GM19467 (cell line): Measurements from ENCODE around the gene GDF10.
A peak's percentile ranks its signal among the peaks of the same experiment; 100 is the strongest.

Source experiments
- ATAC-seq: cut with Tn5 transposase; IDR thresholded peaks from one replicate; pipeline ENCODE4 v1.9.1; 2021; ENCODE audit warnings: mild to moderate bottlenecking, moderate library complexity; ENCODE audit not compliant: unreplicated experiment

Gene GDF10, protein sequence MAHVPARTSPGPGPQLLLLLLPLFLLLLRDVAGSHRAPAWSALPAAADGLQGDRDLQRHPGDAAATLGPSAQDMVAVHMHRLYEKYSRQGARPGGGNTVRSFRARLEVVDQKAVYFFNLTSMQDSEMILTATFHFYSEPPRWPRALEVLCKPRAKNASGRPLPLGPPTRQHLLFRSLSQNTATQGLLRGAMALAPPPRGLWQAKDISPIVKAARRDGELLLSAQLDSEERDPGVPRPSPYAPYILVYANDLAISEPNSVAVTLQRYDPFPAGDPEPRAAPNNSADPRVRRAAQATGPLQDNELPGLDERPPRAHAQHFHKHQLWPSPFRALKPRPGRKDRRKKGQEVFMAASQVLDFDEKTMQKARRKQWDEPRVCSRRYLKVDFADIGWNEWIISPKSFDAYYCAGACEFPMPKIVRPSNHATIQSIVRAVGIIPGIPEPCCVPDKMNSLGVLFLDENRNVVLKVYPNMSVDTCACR

GRCh38 chr10:47299611-47300428 is at the start of gene GDF10:
GDF10 (plus strand) TSS chr10:47300197; CDS start chr10:47300652, 455 bp downstream.
- ATAC-seq: no peak

DNA sequence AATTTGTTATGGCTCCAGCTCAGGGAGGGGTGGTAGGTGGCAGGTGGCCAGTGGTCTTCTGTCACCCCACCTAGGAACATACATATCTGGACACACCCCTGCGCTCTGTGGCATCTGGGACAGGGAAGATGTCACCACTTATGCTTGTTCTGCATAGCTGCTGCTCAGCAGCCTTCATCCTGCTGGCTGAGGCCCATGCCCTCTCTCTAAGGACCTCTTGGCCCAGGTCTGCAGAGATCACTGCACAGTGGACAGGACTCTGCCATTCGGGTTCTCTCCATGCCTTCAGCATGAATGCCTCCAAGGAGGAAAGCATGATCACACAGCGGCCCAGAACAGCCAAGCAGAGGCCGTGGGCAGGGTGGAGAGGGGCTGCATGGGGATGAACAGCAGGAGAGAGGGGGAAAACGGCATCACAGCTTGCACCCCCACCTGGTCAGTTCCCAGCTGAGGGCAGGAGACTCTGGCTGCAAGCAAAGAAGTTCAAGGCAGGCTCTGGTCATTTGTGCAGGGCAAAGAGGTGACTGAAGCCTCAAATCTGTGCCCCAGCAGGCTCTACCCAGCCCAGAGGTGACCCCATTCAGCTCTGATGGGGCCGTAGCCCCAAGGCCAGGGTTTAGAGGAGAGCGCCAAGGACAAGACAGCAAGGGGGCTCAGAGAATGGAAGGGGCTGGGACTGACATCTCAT is 47.8 kb upstream of the GDF10 start:
- ATAC-seq: no peak

DNA sequence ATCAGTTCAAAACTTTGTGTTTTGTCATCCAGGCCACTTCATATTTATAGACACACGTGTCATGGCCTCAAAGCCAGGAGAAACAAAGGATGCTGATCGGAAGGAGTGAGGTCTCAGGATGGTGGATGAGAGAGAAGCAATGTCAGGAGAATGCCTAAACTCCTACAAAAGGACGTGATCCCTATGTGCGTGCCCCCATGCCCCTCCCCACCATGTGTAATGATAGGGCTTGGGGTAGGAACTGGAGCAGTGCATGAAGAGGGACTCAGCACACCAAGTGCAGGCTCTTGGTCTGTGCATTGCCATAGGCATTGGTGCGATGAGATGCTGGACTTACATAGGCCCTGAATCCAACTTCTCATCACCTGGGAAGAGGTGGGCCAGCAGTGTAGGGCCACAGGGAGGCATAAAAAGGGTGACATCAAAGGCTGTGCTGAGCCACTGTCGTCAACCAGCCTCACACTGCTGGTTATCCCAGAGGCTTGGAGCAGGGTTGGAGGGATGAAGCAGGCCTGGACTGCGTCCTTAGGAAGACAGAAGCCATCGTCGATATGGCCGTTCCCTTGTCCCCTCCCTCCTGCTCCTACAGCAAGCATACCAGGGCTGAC is 46.9 kb upstream of the GDF10 start:
- ATAC-seq: no peak

DNA sequence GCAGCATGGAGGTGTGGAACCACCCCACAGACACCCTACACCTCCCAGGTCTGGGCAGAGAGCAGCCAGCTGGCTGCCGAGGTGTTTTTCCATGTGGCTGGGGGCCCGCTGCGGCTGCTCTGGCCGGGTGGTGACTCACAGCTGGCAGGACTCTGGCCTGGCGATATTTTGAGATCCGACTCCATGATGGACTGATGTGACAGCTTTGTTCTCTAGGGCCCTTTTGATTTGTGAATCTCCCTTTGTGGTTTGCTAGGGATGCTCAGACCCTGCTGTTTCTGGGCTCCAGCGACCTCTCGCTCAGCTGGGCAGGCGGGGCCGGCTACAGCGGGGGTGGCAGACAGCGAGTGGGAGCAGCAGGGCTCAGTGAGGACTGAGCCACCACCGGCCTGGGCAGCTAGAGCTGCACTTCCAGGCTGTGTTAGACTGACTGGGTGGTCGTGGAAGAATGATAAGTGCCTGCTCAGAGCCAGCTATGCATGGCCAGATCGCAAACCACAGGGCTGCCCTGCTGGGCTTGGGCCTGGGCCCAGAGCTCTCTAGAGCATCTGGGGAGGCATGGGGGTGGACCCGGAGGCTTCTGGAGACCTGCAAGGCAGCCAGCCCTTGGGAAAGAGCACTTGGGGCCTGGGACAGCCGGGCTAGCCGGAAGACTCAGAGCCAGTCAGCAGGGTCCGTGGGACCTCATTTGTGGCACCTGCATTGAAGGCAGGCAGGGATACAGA is 46.2 kb upstream of the GDF10 start:
- no peak for ATAC-seq

- no peak for ATAC-seq
These were observed 45.4 kb upstream of the GDF10 start for GRCh38 chr10:47254611-47255010.

- no peak for ATAC-seq
These were observed 44.8 kb upstream of the GDF10 start for GRCh38 chr10:47255033-47255813.

- ATAC-seq: no peak
These were observed 44.1 kb upstream of the GDF10 start for GRCh38 chr10:47255866-47256265.

DNA sequence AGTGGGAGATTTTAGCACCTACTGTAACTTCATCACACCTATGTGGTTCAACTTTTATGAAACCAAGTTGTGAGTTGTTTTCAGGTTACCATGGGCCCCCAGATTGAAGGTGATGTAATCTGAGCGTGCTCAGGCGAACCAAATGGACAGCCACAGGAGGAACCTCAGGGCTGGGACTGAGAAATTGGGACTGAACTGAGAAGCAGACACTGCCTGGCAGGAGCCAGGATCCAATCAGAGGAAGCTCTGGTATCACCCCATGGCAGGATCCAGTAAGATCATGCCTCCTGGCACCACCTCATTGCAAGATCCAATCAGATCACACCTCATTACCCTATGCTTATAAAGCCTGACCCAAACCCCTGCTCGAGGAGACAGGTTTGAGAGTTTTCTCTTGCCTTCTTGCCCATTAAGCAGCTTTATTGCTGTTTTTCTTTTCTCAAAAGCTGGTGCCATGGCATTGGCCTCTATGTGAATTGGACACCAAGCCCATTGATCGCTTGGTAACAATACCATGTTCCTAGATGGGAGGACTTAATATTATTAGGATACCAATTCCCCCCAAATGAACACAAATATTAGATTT is 43.2 kb upstream of the GDF10 start:
- ATAC-seq: no peak

GRCh38 chr10:47257396-47258120 is 42.4 kb upstream of the GDF10 start:
- no peak for ATAC-seq

DNA sequence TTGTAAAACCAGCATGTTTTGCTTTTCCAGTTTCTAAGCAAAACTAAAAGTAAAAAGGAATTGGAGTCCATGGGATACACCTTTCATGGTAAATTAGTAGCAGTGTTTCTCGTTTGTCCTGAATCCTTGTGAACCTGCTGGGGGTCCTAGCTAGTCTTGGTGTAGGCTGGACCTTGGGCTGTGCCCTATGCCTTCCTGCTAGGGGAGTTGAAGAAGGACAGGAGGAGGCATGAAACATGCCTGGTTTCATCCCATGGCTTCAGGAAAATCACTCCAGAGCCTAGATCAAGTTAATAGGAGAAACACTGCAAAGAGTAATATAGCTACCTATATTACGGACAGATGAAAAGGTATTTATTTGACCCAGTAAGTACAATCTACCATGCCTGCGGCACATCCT is 41.1 kb upstream of the GDF10 start:
- ATAC-seq: no peak

DNA sequence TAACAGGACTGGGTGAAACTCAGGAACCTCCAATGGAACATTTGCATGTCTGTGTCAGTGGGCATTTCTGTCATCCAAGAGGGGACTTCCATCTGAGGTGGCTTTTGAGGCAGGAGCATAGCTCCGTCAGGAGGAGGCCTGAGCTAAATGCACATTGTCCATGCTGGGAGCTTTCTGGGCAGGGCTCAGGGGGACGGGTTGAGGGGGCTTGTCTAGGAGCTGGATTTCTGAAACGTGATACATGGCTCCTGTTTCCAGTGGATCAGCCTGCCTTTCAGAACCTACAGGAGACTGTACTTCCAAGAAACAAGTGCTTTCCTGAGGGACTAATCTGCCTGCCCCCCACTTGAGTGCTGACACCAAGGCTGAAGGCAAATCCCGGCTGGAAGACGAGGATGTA is 40.5 kb upstream of the GDF10 start:
- ATAC-seq: no peak

DNA sequence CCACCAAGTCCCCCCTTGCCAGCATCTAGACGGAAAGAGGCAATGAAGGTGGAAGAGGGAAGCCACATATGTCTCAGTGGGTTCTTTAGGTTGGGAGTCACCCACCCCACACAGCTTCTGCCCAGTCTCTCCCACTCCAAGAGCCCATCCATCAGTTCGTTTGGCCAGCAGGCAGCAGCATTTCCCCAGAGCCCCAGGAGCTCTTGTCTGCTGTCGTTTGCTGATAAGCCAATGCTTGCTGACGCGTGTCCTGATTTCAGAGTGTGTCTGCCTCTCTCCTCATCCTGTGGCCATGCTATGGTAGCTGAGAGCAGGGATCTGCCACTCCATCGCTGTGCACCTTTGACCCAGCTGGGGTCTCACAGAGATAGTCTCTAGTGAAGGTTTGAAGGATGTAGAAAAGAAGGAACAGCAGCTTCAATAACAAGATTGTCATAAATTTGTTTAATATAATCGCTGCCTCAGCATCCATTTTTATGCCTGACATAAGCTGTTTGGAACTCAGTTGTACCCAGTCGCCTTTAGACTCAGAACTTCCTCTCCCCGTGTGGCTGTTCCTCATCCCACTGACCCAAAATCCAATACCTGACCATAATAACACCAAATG is 39.4 kb upstream of the GDF10 start:
- peak; percentile 9 for ATAC-seq

- ATAC-seq: peak; percentile 97
These were observed 38.9 kb upstream of the GDF10 start for GRCh38 chr10:47261121-47261520.

DNA sequence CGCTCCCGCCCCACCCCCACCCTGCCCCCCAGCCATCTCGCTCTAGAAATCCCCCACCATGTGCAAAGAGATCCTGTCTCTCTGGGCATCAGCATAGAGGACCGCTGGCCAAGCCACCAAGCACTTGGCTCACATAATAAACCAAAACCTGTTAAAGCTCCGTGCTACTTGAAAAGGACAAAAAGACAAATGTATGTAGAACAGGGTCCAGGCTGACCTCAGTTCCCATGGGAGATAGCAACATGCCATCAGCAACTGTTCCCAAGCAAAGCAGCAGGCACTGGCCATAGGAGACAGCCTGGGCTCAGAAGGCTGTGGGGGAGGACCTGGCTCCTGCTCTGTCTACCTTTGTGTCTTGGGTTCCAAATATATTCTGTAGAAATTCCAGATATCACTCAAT is 38.4 kb upstream of the GDF10 start:
- no peak for ATAC-seq

DNA sequence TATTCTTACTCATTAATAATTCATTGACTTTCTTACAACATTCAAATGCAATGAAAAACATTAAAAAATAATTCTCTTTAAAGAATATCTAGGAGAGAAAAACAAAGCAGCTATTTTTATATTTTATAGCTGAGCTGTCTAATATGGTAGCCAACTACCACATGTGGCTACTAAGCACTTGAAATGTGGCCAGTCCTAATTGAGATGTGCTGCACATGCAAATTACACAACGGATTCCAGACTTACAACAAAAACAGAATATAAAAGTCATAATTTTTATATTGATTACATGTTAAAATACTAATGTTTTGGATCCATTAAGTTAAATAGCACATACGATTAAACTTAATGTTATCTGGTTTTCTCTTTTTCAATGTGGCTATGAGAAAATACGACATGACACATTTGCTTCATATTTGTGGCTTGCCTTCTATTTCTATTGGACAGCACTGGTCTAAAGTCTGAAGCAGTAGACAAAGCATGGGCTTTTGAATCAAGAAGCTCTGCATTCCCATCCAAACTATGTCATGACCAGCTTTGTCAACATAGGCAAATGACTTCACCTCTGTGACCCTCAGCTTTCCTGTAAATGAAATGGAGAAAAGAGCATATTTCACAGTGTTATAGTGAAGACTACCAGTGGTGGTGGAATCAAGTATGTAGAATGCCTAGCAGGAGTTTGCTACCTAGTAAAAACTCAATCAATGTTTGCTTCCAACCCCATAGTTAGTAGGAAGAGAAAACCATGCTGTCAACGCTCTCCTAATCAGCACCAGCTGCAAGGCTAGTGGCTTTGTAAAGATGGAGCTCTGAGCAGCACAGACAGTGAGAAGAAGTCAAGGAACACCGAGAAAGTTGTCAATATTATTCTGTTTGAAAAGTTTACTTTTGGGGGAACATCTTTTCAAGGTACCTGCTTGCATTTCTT is 37.1 kb upstream of the GDF10 start:
- ATAC-seq: no peak

- ATAC-seq: no peak
These were observed 35.2 kb upstream of the GDF10 start for GRCh38 chr10:47264797-47265281.

GRCh38 chr10:47266602-47267001 is 33.4 kb upstream of the GDF10 start:
- no peak for ATAC-seq
